Spleen (tissue), 7 donors: Measurements from ENCODE around the gene PTPRE.

Source experiments
- CTCF ChIP-seq, 11 experiments: fragments of 200-600 bp in 7 of 11; fragments of 450-650 bp in 4 of 11; sonication (generic) in 4 of 11; IDR thresholded peaks in 8 of 11; conservative IDR thresholded peaks in 3 of 11; 1 replicate in 7 of 11; 2 replicates in 4 of 11; pipeline versions ENCODE4 v1.4.0 to v1.8.0; 2016 to 2021; ENCODE audit warnings: antibody characterized with exemption in 11 of 11, inconsistent platforms in 4 of 11, mild to moderate bottlenecking in 1 of 11
- POLR2A ChIP-seq, 3 donors: fragments of 450-650 bp; IDR thresholded peaks; one replicate each; pipeline ENCODE4 v1.5.1; 2017; ENCODE audit warnings: antibody characterized with exemption in 3 of 3, mild to moderate bottlenecking in 1 of 3
- POLR2AphosphoS5 ChIP-seq, 3 donors: sonication (generic); formaldehyde crosslinking; IDR thresholded peaks; one replicate each; pipeline ENCODE4 v1.5.1; 2017; ENCODE audit warnings: antibody characterized with exemption in 3 of 3
- donor health status: DM: no; HTN: no; CAD: no; lungs with moderate emphysema.
- donor health status: DM: no; HTN: no; CAD: no.
- donor health status: DM: no; HTN: no; CAD: no.

GRCh38 chr10:127966875-127967274 lies 60.0 kb downstream of the PTPRE start:
- TF ChIP-seq CTCF (IDR thresholded peaks at IDR 0.05 in 8 of 11, conservative IDR thresholded peaks at IDR 0.05 in 3 of 11) (no peak), POLR2A (IDR thresholded peaks at IDR 0.05) (no peak), POLR2AphosphoS5 (IDR thresholded peaks at IDR 0.05) (no peak)
